Measurements from ENCODE around the gene ZAP70. TPM values are rescaled to one million over a fixed set of nuclear protein-coding genes. Genes with fewer than 3 reads are reported as not detected.

The ZAP70 gene
- total and polyA plus RNA-seq, 8 donors = 1.1 to 78.2 (median 4.1) TPM

DNA sequence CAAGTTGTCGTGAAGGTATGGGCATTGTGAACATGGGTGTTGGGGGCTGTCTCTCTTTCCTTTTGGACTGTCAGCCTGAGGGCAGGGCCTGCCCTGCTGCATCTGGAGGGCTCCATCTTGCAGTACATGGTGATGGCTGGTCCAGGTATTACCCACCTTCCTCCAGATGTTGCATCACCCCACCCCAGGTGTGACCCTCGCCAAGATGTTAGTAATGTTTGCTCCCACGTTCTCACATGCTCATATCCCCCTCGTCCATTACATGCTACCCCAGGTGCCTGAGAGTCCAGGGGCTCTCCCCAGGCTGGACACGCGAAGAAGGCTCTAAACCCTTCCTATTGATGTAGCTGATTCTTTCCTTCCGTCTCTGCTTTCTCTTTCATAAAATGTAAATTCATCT, 13.9 kb downstream of the ZAP70 start:
- 85 to 93% (median 89%) methylated on average over 7 of the region's 7 CpGs for WGBS, 5 donors
- H3K27ac ChIP-seq = no peak overlapping the region
- TF ChIP-seq POLR2AphosphoS5 (IDR thresholded peaks at IDR 0.05) (no peak), POLR2A (IDR thresholded peaks at IDR 0.05) (no peak)
- H3K4me3 ChIP-seq = no peak overlapping the region
- H3K4me1 ChIP-seq = peaks cover 0 to 8% (median 3%) of the 10 kb centered on the region in 4 donors
- H3K9me3 ChIP-seq = peaks cover 7 to 16% (median 10%) of the 10 kb centered on the region in 4 donors
- peaks cover 0 to 13% (median 0%) of the 10 kb centered on the region in 3 donors for H3K27me3 ChIP-seq
- DNase-seq = no peak
- intact Hi-C loops (cut with DNase I; ENCODE audit: low total_unique reads) = no loop called here
- no peaks in the 10 kb centered on the region for H3K36me3 ChIP-seq

DNA sequence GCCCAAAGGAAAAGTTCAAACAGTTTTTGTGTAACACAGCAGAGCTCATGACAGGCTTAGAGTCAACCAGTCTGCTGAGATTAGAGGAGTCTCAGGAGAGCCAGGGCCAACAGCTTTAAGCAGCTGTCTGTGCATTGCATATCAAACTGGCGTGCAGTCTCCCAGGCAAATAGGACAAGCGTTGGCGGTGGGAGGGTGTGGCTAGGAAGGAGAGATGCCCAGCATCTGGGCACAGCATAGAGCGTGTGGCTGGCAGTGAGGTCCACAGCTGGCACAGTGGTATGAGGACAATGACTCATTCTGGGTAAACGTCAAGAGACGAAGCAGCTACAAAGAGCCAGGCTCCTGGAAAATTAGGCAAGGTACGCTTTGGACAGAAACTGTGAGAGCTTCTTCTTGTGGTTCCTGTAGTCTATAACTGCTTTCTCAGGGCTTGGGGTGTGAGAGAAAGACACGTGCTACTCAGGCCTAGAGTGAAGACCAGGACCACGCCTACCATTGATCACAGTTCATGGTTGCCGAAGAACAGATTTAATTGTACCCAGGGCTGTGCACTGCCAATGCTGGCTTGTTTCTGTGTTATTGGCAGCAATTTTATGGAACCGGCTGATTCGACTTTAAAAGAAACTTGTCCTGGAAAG, 14.8 kb downstream of the ZAP70 start:
- intact Hi-C loops (cut with DNase I; ENCODE audit: low total_unique reads) = no loop called here
- H3K27me3 ChIP-seq = peaks cover 0 to 13% (median 0%) of the 10 kb centered on the region in 3 donors
- no peaks in the 10 kb centered on the region for H3K36me3 ChIP-seq
- peaks cover 7 to 16% (median 10%) of the 10 kb centered on the region in 4 donors for H3K9me3 ChIP-seq
- TF ChIP-seq POLR2A (IDR thresholded peaks at IDR 0.05) (no peak), POLR2AphosphoS5 (IDR thresholded peaks at IDR 0.05) (no peak), EP300 (IDR thresholded peaks at IDR 0.05) (no peak)
- TF ChIP-seq, protein P1, sequence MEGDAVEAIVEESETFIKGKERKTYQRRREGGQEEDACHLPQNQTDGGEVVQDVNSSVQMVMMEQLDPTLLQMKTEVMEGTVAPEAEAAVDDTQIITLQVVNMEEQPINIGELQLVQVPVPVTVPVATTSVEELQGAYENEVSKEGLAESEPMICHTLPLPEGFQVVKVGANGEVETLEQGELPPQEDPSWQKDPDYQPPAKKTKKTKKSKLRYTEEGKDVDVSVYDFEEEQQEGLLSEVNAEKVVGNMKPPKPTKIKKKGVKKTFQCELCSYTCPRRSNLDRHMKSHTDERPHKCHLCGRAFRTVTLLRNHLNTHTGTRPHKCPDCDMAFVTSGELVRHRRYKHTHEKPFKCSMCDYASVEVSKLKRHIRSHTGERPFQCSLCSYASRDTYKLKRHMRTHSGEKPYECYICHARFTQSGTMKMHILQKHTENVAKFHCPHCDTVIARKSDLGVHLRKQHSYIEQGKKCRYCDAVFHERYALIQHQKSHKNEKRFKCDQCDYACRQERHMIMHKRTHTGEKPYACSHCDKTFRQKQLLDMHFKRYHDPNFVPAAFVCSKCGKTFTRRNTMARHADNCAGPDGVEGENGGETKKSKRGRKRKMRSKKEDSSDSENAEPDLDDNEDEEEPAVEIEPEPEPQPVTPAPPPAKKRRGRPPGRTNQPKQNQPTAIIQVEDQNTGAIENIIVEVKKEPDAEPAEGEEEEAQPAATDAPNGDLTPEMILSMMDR (IDR thresholded peaks at IDR 0.05) = no peak
- peak in 1 of 2 donors; percentile 50 for DNase-seq
- H3K4me1 ChIP-seq = peaks cover 0 to 8% (median 3%) of the 10 kb centered on the region in 4 donors
- no peak overlapping the region for H3K4me3 ChIP-seq
- WGBS, 5 donors = 32 to 49% (median 40%) methylated on average over 12 of the region's 12 CpGs
- no peak overlapping the region for H3K27ac ChIP-seq

DNA sequence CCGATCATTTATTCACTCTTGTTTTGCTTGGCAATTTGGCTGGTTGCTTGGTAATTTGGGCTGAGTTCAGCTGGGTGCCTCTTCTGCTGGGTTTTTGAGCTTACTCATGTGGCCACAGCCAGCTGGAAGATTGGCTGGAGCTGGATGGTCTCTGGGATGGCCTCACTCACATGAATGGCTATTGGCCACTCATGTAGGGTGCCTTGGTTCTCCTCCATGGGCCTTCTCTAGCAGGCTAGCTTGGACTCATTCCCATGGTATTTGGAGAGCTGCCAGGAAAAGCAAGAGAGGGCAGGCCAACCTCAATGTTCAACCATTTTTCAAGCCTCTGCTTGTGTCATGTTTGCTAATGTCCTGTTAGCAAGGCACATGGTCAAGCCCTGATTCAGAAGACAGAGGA, 16.9 kb downstream of the ZAP70 start:
- no peak overlapping the region for H3K4me3 ChIP-seq
- no peak for DNase-seq

DNA sequence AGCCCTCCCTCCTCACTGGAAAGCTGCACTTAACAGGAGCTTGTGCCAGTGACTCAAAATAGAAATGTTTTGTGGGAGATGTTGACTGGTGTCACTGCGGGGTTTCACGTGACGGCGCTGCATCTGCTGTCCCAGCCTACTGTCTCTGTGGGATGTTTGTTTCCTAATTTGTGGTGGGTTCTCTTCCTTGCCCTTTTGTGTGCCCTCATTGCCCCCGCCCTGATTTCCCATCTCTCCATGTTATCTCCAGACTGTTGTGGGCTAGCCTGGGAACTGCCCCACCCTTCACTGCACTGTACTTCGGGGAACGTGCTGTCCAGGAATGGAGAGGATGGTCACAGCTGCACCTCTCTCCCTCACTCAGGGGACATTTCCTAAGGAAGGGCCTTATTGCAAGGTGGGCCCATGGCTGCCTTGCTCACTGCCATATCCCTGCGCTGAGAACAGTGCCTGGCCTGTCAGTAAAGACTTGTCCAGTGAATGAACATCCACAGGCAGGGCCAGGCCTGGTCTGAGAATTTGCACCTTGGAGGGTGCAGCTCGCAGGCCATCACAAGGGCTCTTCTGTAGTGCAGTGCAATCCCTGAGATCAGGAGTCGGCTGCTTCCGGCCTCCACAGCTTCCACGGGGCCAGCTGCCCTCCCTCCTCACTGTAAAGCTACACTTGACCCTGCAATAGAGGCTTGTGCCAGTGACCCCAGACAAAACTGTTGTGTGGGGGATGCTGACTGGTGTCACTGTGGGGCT, 18.1 kb downstream of the ZAP70 start:
- TF ChIP-seq EP300 (IDR thresholded peaks at IDR 0.05) (no peak), POLR2AphosphoS5 (IDR thresholded peaks at IDR 0.05) (no peak), POLR2A (IDR thresholded peaks at IDR 0.05) (no peak)
- TF ChIP-seq, protein P1 (IDR thresholded peaks at IDR 0.05) = no peak
- H3K36me3 ChIP-seq = no peaks in the 10 kb centered on the region
- peaks cover 7 to 16% (median 10%) of the 10 kb centered on the region in 4 donors for H3K9me3 ChIP-seq
- no peak overlapping the region for H3K27ac ChIP-seq
- 84 to 89% (median 88%) methylated on average over 11 to 12 of the region's 12 CpGs for WGBS, 5 donors
- no peaks in the 10 kb centered on the region for H3K27me3 ChIP-seq
- no peak overlapping the region for H3K4me3 ChIP-seq
- peaks cover 0 to 8% (median 3%) of the 10 kb centered on the region in 4 donors for H3K4me1 ChIP-seq
- no peak for DNase-seq
- intact Hi-C loops (cut with DNase I; ENCODE audit: low total_unique reads) = no loop called here

More for the DNA sequence above, 16.9 kb downstream of the ZAP70 start:
- 86 to 100% (median 93%) methylated on average over 1 of the region's 1 CpG for WGBS, 5 donors
- no peak for TF ChIP-seq POLR2AphosphoS5 (IDR thresholded peaks at IDR 0.05)
- TF ChIP-seq POLR2A (IDR thresholded peaks at IDR 0.05) = no peak
- TF ChIP-seq EP300 (IDR thresholded peaks at IDR 0.05) = no peak
- TF ChIP-seq, protein P1 (IDR thresholded peaks at IDR 0.05) = no peak
- peaks cover 7 to 16% (median 10%) of the 10 kb centered on the region in 4 donors for H3K9me3 ChIP-seq
- intact Hi-C loops (cut with DNase I; ENCODE audit: low total_unique reads) = no loop called here
- H3K36me3 ChIP-seq = no peaks in the 10 kb centered on the region
- H3K4me1 ChIP-seq = peaks cover 0 to 8% (median 3%) of the 10 kb centered on the region in 4 donors
- H3K27ac ChIP-seq = no peak overlapping the region
- no peaks in the 10 kb centered on the region for H3K27me3 ChIP-seq
